Esophagus squamous epithelium (tissue), 5 donors: ENCODE data around the gene PGGHG. TPM values are rescaled to one million over a fixed set of nuclear protein-coding genes. Genes with fewer than 3 reads are reported as not detected.
A peak's percentile ranks its signal among the peaks of the same experiment; 100 is the strongest.
"Not testable (repeated sequence)": the region's sequence is repeated elsewhere in the genome, so short reads cannot be mapped to it uniquely, and the experiment has no call there.

ENCODE experiments used
- DNase-seq: peaks from one replicate; lab custom pipeline; 2025; lab: John Stamatoyannopoulos, UW
- H3K27ac ChIP-seq, 4 donors: fragments of 200-600 bp; sonication (generic); one replicate each; pipeline ENCODE4 v1.5.1; 2016 to 2019; ENCODE audit warnings: mild to moderate bottlenecking in 1 of 4
- H3K27me3 ChIP-seq, 4 donors: fragments of 200-600 bp; sonication (generic); 1 replicate in 3 of 4; 2 replicates in 1 of 4; pipeline versions ENCODE4 v1.5.1 to v1.6.0; 2017 to 2021; ENCODE audit warnings: antibody characterized with exemption in 1 of 4
- H3K36me3 ChIP-seq, 3 donors: fragments of 200-600 bp; sonication (generic); one replicate each; pipeline ENCODE4 v1.5.1; 2016 to 2019
- H3K4me1 ChIP-seq, 3 donors: fragments of 200-600 bp; sonication (generic); one replicate each; pipeline ENCODE4 v1.5.1; 2017 to 2019
- H3K4me3 ChIP-seq, 4 donors: fragments of 200-600 bp; sonication (generic); 1 replicate in 3 of 4; 2 replicates in 1 of 4; pipeline ENCODE4 v1.5.1; 2016 to 2019; ENCODE audit warnings: mild to moderate bottlenecking in 2 of 4, moderate library complexity in 1 of 4
- H3K9me3 ChIP-seq, 3 donors: fragments of 200-600 bp; sonication (generic); one replicate each; pipeline ENCODE4 v1.5.1; 2016 to 2019
- CTCF ChIP-seq, 6 experiments: fragments of 450-650 bp in 4 of 6; fragments of 200-600 bp in 2 of 6; sonication (generic) in 2 of 6; IDR thresholded peaks; one replicate each; pipeline ENCODE4 v1.5.1; 2016 to 2019; ENCODE audit warnings: antibody characterized with exemption in 6 of 6, mild to moderate bottlenecking in 4 of 6, moderate library complexity in 4 of 6
- POLR2A ChIP-seq, 4 donors: fragments of 450-650 bp; IDR thresholded peaks; one replicate each; pipeline ENCODE4 v1.6.1; 2017; ENCODE audit warnings: antibody characterized with exemption in 4 of 4, mild to moderate bottlenecking in 4 of 4, moderate library complexity in 3 of 4
- WGBS, 2 donors: methylation state at CpG; one replicate each; pipeline ENCODE4 v1.1.5; 2018; 5-methylcytosine and 5-hydroxymethylcytosine counted together
- intact Hi-C: fragments of 100-400 bp; cut with DNase I; formaldehyde crosslinking; loops from one replicate; pipeline ENCODE4 v1.15.0; 2022
- total RNA-seq, 4 donors: library from RNA; depleted of rRNA; stranded (reverse); fragments of >200 nt; gene quantifications; one replicate each; pipeline ENCODE4 v1.1.0, GENCODE V29; 2016
- donor health status: DM: yes; HTN: yes; CAD: no.

PGGHG gene
- total RNA-seq, 4 donors from 2014 or later = 5.3 to 15.3 (median 5.9) TPM

GRCh38 chr11:285894-286220, 3.1 kb upstream of the PGGHG start:
- Histone ChIP-seq H3K4me3 (no peak overlapping the region), H3K27ac (no peak overlapping the region), H3K36me3 (no peaks in the 10 kb centered on the region), H3K27me3 (peaks cover 4 to 78% (median 17%) of the 10 kb centered on the region in 4 donors), H3K9me3 (no peaks in the 10 kb centered on the region), H3K4me1 (peaks cover 17 to 40% (median 20%) of the 10 kb centered on the region in 3 donors)
- TF ChIP-seq POLR2A (IDR thresholded peaks at IDR 0.05) (no peak), CTCF (IDR thresholded peaks at IDR 0.05) (no peak)
- intact Hi-C loops = no loop called here
- DNase-seq = no peak
- 83 to 100% methylated on average over 3 to 4 of the region's 8 CpGs for WGBS, 2 donors

GRCh38 chr11:286977-287820, 1.7 kb upstream of the PGGHG start:
- peaks cover 10 to 29% (median 17%) of the 10 kb centered on the region in 3 donors for H3K4me1 ChIP-seq
- H3K27me3 ChIP-seq = peaks cover 3 to 65% (median 4%) of the 10 kb centered on the region in 4 donors
- DNase-seq, H3K9me3 ChIP-seq, intact Hi-C loops, H3K36me3 ChIP-seq: not testable (repeated sequence)
- H3K27ac ChIP-seq = peak overlapping the region in 2 of 4 donors; percentile 34 to 79
- peak overlapping the region in 3 of 4 donors; percentile 55 to 95 (median 76) for H3K4me3 ChIP-seq
- 64 to 79% methylated on average over 25 of the region's 27 CpGs for WGBS, 2 donors

DNA sequence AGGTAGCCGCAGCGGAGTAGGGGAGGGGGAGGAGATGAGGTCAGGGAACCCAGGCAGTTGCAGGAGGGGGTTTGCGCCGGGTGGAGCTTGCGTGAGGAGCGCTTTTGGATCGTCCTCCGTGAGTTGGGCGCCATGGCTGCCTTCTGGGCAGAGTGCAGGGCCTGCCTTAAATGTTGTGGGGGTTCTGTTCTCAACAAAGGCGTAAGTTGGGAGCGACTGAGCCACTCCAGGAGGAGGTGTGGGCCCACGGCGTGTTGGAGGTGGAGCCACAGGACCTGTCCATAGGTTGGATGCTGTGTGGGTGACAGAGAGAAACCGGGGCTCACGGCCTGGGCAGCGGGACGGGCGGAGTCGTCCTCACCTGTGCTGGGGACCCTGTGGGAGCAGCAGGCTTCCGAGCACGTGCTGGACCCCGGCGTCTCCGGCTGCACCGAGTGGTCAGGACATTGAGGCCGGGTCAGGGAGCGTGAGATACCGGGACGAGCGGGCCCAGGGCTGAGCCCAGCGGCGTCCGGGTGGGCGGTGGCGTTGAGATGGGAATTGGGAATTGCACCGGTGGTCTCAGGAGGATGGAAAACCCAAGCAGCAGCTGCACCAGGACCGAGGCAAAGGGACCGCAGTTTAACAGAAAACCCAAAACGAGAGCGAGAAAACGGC, 977 bp upstream of the PGGHG start:
- Histone ChIP-seq H3K27ac (peak overlapping the region; percentile 40 to 84 (median 74)), H3K36me3 (peaks cover 0 to 11% (median 0%) of the 10 kb centered on the region in 3 donors), H3K4me3 (peak overlapping the region; percentile 55 to 95 (median 74)), H3K9me3 (no peaks in the 10 kb centered on the region), H3K27me3 (peaks cover 0 to 57% (median 2%) of the 10 kb centered on the region in 4 donors), H3K4me1 (peaks cover 10 to 29% (median 17%) of the 10 kb centered on the region in 3 donors)
- intact Hi-C loops = no loop called here
- no peak for DNase-seq
- 20 to 52% methylated on average over 15 to 28 of the region's 41 CpGs for WGBS, 2 donors
- TF ChIP-seq POLR2A (IDR thresholded peaks at IDR 0.05) (no peak), CTCF (IDR thresholded peaks at IDR 0.05) (no peak)

GRCh38 chr11:289398-289711, 429 bp downstream of the PGGHG start:
- intact Hi-C loops = no loop called here
- Histone ChIP-seq H3K4me3 (peak overlapping the region; percentile 55 to 95 (median 74)), H3K27ac (peak overlapping the region; percentile 40 to 84 (median 74)), H3K9me3 (no peaks in the 10 kb centered on the region), H3K4me1 (peaks cover 10 to 29% (median 17%) of the 10 kb centered on the region in 3 donors), H3K36me3 (peaks cover 0 to 26% (median 0%) of the 10 kb centered on the region in 3 donors), H3K27me3 (peaks cover 0 to 44% (median 2%) of the 10 kb centered on the region in 4 donors)
- TF ChIP-seq POLR2A (IDR thresholded peaks at IDR 0.05) = no peak
- no peak for TF ChIP-seq CTCF (IDR thresholded peaks at IDR 0.05)
- WGBS, 2 donors = no CpG with 5 or more reads among the region's 14 CpGs
- DNase-seq = no peak

DNA sequence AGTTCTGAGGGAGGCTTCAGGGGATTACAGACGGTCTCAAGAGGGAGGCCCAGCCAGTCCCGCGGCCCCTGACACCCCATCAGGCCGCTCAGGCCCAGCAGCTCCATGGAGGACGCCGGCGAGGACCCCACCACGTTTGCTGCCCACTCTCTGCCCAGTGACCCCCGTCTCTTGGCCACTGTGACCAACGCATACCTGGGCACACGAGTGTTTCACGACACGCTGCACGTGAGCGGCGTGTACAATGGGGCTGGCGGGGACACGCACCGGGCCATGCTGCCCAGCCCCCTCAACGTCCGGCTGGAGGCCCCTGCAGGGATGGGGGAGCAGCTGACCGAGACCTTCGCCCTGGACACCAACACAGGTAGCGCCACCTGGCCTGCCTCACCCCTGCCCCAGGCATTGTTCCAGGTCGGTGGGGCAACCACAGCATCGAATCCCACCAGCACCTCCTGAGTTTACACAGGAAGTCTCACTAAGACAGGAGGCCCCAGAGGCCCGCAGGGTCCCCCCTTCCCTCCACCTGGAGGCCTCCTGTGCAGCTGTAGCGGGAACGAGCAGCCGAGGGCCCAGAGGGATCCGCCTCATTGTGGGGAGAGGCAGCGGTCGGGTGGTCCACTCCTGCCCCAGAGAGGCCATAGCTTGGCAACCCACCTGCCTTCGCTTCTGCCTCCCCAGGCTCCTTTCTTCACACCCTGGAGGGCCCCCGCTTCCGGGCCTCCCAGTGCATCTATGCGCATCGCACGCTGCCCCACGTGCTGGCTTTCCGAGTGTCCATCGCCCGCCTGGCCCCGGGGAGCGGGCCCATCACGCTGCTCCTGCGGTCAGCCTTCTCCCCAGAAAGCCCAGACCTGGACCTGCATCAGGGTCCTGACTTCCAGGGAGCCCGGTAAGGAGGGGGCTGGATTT, 1.0 kb downstream of the PGGHG start:
- DNase-seq = no peak
- Histone ChIP-seq H3K4me3 (peak overlapping the region in 3 of 4 donors; percentile 55 to 95 (median 76)), H3K9me3 (no peaks in the 10 kb centered on the region), H3K36me3 (peaks cover 0 to 32% (median 0%) of the 10 kb centered on the region in 3 donors), H3K27me3 (peaks cover 0 to 40% (median 2%) of the 10 kb centered on the region in 4 donors), H3K27ac (peak overlapping the region in 3 of 4 donors; percentile 40 to 84 (median 79)), H3K4me1 (peaks cover 10 to 29% (median 17%) of the 10 kb centered on the region in 3 donors)
- 81 to 89% methylated on average over 16 to 21 of the region's 48 CpGs for WGBS, 2 donors
- intact Hi-C loops = no loop called here
- TF ChIP-seq CTCF (IDR thresholded peaks at IDR 0.05) (no peak), POLR2A (IDR thresholded peaks at IDR 0.05) (no peak)
